LoVo (cell line): Measurements from ENCODE around the gene C9orf57.
"Not testable (repeated sequence)": the region's sequence is repeated elsewhere in the genome, so short reads cannot be mapped to it uniquely, and the experiment has no call there.

ENCODE experiments used
- DNase-seq: peaks from one replicate; pipeline ENCODE4 v3.0.0-alpha.2; 2016; ENCODE audit warnings: low spot score

Gene C9orf57, protein sequence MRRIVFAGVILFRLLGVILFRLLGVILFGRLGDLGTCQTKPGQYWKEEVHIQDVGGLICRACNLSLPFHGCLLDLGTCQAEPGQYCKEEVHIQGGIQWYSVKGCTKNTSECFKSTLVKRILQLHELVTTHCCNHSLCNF

DNA sequence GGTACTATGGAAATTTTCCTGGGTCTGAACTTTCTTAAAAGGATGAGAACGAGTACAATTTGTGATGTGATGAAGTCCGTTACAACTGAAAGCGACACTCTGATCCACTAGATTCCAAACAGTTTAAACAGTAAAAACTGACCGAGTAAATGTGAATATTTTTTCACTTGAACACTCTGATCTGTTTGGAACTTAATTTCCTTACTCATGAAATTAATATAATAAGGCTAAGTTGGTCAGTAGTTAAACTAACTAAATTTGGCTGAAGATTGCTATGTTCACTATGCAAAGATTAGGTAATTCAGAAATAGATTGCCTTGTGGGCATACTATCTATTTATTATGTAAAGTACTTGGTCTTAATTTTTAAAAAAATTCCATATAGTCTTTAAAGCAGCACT, at the start of gene C9orf57:
TSS of gene C9orf57 (minus strand) at position 101 of the 400 bp plus-strand sequence. CDS start 1,282 bp downstream, outside the sequence.
- DNase-seq = no peak

DNA sequence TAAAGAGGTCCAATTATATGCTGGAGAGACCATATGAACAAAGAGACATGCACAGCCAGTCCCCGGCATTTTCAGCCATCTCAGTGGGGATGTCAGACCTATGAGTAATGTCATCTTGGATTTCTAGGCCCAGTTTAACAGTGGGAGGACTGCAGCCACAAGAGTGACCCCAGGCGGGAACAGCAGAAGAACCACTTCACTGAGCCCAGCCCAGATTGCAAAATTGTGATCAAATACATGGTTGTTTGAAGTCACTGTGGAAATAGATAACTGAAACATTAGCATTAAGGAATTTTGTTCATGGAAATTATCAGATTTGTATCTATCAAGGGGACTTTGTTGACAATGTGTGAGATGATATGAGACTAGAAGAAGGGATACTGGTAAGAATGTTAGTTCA, 42.1 kb upstream of the C9orf57 start:
- DNase-seq = no peak

DNA sequence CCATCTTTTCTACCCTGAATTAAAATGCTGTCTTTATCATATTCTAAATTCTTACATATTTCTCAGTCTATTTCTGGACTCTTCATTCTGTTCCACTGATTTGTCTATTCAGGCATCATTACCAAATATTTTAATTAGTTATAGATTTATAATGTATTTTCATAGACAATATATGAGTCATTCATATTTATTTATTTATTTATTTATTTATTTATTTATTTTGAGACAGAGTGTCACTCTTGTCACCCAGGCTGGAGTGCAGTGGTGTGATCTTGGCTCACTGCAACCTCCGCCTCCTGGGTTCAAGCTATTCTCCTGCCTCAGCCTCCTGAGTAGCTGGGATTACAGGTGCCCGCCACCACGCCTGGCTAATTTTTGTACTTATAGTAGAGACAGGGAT, 35.1 kb upstream of the C9orf57 start:
- DNase-seq = not testable (repeated sequence)

DNA sequence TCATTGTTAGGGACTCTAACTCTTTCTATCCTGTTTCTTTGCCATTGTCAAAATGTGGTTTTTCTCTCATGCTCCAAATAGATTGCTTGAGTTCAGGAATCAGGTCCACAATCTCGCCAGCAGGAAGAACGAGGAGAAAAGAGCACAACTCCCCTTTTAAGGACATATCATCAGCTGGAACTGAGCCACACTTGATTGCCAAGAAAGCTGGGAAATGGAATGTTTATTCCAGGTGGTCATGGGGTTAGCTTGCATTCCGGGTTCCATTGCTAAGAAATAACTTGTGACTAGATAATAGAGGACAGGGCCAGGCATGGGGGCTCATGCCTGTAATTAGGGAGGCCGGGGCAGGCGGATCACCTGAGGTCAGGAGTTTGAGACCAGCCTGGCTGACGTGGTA, 32.4 kb upstream of the C9orf57 start:
- DNase-seq = no peak

DNA sequence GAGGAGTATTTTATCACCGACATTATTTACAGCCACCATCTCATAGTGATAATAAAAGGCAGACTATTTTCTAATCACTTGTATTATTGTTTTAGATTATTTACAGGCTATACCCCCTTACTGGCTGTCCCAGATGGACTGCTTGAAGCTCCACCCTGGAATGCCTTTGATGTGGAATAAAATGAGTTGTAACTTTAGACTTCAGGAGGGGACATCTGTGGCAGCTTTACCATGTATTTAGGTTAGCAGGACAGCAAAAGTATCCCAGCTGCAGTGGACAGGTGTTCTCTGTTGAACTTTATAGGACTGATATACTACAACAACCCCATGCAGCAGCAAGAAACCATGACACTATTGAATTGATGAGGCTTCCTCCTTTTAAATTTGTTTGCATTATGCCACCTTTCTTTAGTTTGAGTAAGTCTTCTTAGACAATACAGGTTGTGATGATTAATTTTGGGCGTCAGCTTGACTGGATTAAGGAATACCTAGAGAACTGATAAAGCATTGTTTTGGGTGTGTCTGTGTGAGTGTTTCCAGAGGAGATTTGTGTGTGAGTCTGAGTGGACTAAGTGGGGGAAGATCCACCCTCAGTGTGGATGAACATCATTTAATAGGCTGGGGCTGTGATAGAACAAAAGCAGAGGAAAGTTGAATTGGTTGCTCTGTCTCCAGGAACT, 29.2 kb upstream of the C9orf57 start:
- DNase-seq = peak; percentile 46

DNA sequence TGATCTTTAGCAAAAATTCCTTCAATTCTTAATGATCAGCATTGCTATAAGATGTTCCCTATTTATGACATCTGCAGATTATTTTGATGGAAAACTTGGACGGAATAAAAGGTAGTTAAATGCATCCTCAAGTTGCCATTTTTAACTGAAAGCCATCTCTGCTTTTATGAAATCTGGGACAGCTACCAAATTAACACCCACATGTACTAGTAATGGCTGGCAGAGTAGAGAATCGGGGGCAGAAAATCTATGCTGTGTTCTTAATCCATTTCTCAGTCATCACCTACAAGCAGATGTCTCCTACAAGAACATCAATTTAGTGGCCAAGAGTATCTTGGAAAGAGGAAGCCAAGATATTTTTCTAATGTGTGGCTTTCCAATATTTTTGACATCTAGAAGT, 22.1 kb upstream of the C9orf57 start:
- DNase-seq = no peak

DNA sequence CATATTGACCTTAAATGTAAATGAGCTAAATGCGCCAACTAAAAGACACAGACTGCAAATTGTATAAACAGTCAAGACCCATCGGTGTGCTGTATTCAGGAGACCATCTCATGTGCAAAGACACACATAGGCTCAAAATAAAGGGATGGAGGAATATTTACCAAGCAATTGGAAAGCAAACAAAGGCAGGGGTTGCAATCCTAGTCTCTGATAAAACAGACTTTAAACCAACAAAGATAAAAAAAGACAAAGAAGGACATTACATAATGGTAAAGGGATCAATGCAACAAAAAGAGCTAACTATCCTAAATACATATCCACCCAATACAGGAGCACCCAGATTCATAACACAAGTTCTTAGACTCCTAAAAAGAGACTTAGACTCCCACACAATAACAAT, 14.3 kb upstream of the C9orf57 start:
- DNase-seq = not testable (repeated sequence)

DNA sequence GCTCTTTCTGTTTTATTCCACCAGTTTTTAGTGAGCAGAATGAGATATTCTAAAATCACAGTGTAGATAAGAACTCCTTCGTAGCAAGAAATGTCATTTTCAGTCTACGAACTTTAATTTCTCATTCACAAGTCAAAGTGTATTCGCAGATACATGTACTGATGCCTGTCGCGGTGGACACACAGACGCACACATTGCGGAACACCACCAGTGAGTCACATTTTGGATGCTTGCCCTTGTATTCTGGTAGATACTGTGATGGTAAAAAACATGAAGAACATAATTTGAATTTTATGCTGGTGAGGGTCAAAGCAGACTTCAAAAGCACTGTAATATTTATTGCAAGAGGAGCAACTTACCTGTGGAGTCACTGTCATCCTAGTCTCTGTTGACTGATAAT, 4.7 kb upstream of the C9orf57 start:
- DNase-seq = no peak

DNA sequence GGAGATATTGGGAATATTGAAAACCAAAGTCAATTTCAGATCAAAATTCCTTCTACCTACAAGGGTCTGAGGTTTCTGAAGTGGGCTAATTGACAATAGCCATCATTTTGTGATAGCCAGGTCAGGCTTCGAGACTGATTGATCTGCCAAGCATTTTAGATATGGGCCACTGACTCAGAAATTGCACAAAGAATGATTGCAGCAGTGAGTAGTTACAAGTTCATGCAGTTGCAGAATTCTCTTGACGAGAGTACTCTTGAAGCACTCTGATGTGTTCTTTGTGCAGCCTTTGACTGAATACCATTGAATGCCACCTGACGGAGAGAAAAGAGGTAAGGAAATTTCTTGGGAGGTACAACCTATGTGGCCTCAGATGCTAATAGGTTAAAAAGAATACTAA, 8.3 kb downstream of the C9orf57 start:
- no peak for DNase-seq

DNA sequence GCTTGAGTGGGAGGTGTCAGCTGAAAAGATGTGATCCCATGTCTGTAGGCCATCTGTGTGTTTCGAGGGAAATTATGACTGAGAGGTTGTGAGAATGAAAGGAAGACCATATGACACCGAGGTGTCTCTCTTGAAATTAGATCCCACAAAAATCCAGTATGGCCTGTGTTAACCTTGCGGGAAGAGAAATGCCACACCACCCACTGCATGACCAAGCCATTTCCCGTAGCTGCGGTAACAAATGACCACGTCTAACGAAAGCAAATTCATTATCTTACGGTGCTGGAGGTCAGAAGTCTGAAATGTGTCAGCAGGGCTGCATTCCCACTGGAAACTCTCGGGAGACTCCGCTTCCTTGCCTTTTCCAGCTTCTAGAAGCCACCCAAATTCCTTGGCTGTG, 11.6 kb downstream of the C9orf57 start:
- DNase-seq = no peak

DNA sequence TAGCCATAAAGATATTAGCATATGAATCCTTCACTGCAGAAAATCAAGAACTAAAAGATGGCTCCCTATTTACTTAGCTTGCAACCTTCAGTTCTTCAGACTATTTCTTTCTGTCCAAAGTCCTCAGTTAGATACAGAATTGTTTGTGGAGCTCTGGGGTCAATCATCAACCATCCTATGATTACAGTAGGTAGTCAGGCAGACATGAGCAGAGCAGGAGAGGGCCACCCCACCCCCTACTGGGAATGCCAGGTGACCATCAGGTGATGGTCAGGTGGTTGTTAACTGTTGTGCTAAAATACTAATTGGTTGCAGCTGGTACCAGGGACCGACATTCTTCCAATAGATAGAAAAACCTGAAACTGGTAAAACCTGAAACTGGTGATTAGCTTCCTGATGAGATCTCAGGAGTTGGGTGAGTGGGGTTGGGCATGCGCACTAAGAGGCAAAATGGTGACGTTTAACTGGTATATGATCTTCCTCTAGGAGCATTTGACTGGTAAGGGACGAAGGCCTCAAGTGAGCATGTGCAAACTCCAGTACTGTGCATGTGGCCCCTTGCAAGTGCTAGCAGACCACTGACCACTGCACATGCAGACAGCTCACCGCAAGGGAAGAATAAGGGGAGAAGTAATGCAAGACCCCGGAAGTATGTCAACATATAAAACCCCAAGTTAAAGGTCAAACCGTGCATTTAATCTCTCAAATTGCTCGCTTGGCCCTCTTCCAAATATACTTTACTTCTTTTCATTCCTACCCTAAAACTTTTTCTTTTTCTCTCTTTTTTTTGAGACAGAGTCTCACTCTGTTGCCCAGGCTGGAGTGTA, 13.6 kb downstream of the C9orf57 start:
- no peak for DNase-seq

DNA sequence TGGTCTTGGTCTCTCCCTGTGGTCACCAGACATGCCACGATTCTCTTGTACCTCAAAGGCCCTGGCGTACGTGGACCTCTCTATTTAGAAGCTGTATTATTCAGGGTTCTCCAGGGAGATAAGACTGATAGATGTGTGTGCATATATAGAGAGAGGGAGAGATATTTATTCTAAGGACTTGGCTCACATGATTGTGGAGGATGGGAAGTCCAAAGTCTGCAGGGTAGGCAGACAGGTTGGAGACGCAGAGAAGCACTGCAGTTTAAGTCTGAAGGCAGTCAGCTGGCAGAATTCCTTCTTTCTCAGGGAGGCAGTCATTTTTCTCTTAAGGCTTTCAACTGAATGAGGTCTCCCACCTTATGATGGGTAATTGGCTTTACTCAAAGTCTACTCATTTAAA, 16.3 kb downstream of the C9orf57 start:
- no peak for DNase-seq

DNA sequence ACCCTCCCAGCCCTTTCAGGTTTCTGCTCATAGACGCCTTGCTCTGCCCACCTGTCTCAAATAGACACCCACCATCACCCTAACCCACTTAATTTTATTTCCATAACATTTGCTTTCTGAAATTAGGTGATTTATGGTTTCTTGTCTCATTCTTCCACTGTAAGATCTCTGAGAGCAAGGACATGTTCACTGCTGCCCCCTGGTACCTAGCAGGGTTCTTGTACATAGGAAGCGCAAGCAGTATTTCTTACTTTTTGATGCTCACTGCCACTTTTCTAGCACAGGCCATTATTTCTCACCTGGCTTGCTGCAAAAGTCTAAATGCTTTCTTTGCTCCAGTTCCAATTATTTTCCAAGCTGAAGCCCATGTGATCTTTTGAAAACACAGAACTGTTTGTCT, 16.8 kb downstream of the C9orf57 start:
- no peak for DNase-seq

DNA sequence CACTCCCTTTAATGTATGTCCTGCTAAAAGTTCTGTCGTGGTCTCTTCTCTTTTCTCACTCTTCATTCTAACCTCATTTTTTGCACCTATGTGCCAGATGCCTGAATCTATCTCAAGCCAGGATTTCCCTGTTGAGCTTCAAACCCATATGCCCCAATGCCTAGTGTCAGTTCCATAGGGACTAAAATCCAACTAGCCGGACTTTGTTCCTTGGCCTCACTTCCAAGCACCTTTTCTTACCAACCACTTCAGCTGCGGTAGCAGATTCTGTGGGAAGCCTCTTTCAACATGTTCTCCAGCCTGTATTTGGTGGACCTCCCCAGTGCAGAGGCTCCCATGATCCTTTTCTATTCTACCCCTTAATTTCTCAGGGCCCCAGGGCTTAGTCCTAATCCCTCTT, 17.5 kb downstream of the C9orf57 start:
- DNase-seq = no peak

DNA sequence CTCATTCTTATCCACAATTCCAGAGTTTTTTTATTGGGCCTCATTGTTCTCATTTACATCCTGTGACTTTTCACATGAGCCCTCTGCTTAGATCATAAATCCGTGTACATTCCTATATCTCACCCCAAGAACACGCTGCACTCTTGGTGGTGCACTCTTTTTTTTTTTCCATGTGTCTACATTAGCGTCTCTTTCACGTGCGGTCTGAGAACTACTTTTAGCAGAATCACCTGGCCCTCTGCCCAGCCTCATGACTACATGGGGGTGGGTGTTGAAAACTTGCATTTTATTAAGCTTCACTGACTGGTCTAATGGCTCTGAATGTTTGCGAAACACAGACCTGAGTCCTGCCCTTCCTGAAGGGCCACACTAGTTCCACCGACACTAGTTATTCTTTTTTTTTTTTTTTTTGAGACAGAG, 18.6 kb downstream of the C9orf57 start:
- peak; percentile 52 for DNase-seq

DNA sequence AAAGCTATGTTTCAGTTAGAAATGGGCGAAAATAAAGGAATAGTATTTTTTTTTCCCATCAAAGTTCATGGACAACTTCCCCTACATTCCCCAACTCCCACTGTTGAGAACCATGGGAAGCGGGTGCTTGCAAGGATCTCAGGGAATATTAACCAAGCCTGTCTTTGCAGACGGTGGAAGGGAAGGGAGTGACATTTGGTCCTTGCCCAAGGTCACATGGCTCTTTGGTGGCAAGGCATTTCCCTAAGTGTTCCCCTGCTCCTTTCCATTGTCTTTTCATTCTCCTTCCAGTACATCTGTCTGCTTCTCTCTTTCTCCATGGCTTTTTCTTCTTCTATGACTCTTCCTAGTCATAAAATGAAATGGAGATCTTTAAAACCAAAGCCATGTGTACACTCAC, 19.0 kb downstream of the C9orf57 start:
- DNase-seq = no peak

DNA sequence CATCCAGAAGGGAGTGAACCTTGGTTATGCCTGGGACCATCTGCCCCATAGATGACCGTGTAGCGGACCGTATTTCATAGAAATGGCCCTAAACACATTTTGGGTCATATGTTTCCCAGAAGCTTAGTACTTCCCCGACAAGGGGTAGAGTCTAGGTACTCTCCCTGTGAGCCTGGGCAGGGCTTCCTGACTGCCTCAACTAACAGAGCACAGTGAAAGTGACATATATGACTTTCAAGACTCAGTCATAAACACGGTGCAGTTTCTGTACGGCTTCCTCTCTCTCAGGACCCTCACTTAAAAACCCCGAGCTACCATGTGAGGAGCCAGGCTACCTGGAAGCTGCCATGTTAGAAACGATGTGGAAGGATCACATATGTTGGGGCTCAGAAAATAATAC, 20.9 kb downstream of the C9orf57 start:
- no peak for DNase-seq

DNA sequence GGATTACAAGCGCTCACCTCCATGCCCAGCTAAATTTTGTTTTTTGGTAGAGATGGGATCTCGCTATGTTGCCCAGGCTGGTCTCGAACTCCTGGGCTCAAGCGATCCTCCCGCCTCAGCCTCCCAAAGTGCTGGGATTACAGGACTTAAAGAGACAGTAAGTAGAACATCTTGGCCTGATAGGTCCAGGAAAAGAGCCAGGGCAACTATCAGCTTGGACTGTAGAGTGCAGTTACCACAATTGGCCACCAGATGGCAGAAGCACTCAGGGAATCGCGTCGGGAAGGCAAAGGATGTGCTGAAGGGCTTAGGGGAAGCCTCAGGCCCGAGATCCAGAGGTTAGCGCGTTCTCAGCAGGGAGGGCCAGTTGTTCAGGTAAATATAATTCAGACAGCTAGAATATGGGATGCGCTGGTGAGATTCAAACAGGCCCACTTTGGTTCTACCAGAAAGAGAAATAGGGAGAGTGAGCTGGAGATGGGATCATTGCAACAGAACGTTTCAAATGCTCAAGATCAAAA, 21.5 kb downstream of the C9orf57 start:
- peak; percentile 79 for DNase-seq

DNA sequence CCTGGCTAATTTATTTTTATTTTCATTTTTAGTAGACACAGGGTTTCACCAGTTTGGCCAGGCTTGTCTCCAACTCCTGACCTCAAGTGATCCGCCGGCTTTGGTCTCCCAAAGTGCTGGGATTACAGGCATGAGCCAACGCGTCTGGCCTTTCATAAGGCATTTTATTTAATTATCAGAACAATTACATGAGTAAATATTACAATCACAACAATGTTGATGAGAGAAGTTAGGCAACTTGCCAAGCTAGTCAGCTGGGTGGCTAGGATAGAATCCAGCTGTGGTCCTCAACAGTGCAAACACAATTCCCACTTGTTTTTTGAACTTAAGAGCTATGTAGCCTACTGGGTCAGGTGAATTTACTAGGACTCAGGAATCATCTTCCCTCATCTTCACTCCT, 22.0 kb downstream of the C9orf57 start:
- no peak for DNase-seq

DNA sequence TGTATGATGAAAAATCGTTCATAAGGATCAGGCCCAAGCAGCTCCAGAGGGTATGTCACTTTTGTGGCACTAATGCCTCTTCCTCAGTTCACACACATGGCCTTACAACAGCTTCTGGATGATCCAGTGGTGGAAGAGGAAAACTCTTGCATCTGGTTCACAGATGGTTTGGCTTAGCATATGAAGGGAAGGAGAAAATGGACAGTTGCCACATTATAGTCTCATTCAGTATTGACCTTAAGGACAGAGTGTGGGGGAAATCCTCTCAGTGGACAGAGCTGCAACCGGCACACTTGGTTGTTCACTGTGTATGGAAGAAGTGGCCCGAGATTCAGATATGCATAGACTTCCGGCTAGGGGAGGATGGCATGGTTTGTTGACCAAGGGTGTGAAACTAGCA, 22.8 kb downstream of the C9orf57 start:
- no peak for DNase-seq

DNA sequence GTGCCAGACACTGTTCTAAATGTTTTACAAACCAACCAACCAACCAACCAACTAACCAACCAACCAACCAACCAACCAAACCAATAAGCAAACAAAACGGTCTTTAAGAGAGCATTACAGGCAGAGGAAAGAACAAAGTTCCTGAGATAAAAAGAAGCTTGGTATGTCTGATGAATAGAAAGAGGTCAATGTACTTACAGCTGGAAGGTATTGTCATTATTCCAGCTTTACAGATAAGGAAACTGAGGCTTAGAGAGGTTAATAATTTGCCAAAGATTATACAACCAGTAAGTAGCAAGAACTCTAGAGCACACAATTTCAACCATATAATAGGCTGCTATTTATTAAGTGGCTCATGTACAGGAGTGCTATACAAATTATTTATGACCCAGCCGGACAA, 29.6 kb downstream of the C9orf57 start:
- DNase-seq = no peak

DNA sequence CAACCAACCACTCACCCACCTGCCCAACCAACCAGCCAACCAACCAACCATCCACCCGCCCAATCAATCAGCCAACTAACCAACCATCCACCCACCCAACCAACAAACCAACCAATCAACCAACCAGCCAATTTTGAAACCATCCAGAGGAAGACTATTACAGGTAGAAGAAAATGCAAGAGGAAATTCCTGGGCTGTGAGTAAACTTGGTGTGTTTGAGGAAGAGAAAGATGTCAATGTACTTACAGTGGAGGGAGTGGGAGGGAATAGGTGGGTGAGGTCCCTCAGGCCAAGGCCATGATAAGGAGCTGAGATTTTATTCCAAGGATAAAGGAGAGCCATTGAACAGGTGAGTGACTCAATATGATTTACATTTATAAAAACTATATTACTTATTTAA, 30.4 kb downstream of the C9orf57 start:
- no peak for DNase-seq

DNA sequence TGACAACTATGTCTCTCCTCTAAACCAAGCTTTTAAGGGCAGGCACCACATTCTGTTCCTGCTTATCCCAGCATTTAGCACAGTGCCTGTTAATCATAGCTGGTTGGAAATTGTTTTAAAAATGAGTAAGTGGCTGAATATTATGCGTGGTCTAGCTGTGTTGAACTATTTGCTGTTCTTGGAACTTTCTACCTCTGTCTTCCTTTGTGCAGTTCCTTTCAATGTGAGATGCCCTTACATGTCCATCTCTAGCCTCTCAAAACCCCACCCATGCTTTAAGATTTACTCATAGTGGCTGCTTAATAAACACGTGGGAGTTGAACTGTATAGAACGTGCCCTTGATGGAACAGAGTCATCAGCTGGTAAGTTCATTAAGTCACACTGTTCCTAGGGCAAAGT, 34.5 kb downstream of the C9orf57 start:
- DNase-seq = peak; percentile 39
